Testis (tissue), 2 donors: ENCODE data around the gene SLCO3A1.

Experiments used
- CTCF ChIP-seq, 3 experiments: fragments of 450-650 bp in 2 of 3; fragments of 200-600 bp in 1 of 3; sonication (generic) in 1 of 3; IDR thresholded peaks; one replicate each; pipeline ENCODE4 v1.5.1; 2016 to 2019; ENCODE audit warnings: antibody characterized with exemption in 3 of 3, mild to moderate bottlenecking in 2 of 3, moderate library complexity in 1 of 3
- POLR2A ChIP-seq: fragments of 450-650 bp; IDR thresholded peaks from one replicate; pipeline ENCODE4 v1.6.1; 2017; ENCODE audit warnings: antibody characterized with exemption, mild to moderate bottlenecking, moderate library complexity

- TF ChIP-seq CTCF (IDR thresholded peaks at IDR 0.05): no peak
- no peak for TF ChIP-seq POLR2A
These were observed 247.2 kb downstream of the SLCO3A1 start for GRCh38 chr15:92100751-92101150.
